ENCODE data around the gene BACH2. TPM values are rescaled to one million over a fixed set of nuclear protein-coding genes. Genes with fewer than 3 reads are reported as not detected.

Gene BACH2
- total and polyA plus RNA-seq, 2 experiments from 2014 or later = under 0.01 TPM; not detected in 1

GRCh38 chr6:90277302-90278011 is 19.2 kb downstream of the BACH2 start:
- H3K4me3 ChIP-seq = no peak overlapping the region
- H3F3A ChIP-seq (ENCODE audit: insufficient read depth) = no peaks in the 10 kb centered on the region
- H3K4me2 ChIP-seq (ENCODE audit: unreplicated experiment) = no peak overlapping the region
- no peaks in the 10 kb centered on the region for H3K9me2 ChIP-seq (ENCODE audit: insufficient read depth)
- no peak overlapping the region for H2AFZ ChIP-seq
- no peaks in the 10 kb centered on the region for H3K36me3 ChIP-seq (ENCODE audit: low read depth)
- H4K20me1 ChIP-seq (ENCODE audit: insufficient read depth) = no peaks in the 10 kb centered on the region
- in situ Hi-C loops (cut with MboI) = no loop called here
- no peak for DNase-seq
- peaks cover 57% of the 10 kb centered on the region for H3K27me3 ChIP-seq (replicated peaks; ENCODE audit: insufficient read depth)
- no peak overlapping the region for H3K9ac ChIP-seq
- no peaks in the 10 kb centered on the region for H3K4me1 ChIP-seq (ENCODE audit: insufficient read depth)
- H3K27ac ChIP-seq = no peak overlapping the region
- no peak for TF ChIP-seq EZH2phosphoT487 (IDR thresholded peaks at IDR 0.05; ENCODE audit: insufficient read depth, low read depth)
- no peak for TF ChIP-seq EZH2 (IDR thresholded peaks at IDR 0.05; ENCODE audit: insufficient read depth, poor library complexity, severe bottlenecking)
- WGBS, 2 experiments (ENCODE audit: low coverage in 1 of 2, low lambda C conversion rate in 2 of 2, missing lambda C conversion rate in 2 of 2) = 74 to 75% methylated on average over 6 of the region's 6 CpGs
- no peaks in the 10 kb centered on the region for H3K9me3 ChIP-seq (ENCODE audit: low read depth)
- H3K79me2 ChIP-seq (ENCODE audit: insufficient read depth) = no peaks in the 10 kb centered on the region

- H3K9ac ChIP-seq = no peak overlapping the region
- no peaks in the 10 kb centered on the region for H3F3A ChIP-seq (ENCODE audit: insufficient read depth)
- no peak overlapping the region for H3K27ac ChIP-seq
- H3K4me2 ChIP-seq (ENCODE audit: unreplicated experiment) = no peak overlapping the region
- DNase-seq = no peak
- no peaks in the 10 kb centered on the region for H3K9me2 ChIP-seq (ENCODE audit: insufficient read depth)
- no peaks in the 10 kb centered on the region for H3K36me3 ChIP-seq (ENCODE audit: low read depth)
- TF ChIP-seq EZH2phosphoT487 (IDR thresholded peaks at IDR 0.05; ENCODE audit: insufficient read depth, low read depth) = no peak
- TF ChIP-seq EZH2 (IDR thresholded peaks at IDR 0.05; ENCODE audit: insufficient read depth, poor library complexity, severe bottlenecking) = no peak
- no peaks in the 10 kb centered on the region for H4K20me1 ChIP-seq (ENCODE audit: insufficient read depth)
- WGBS, 2 experiments (ENCODE audit: low coverage in 1 of 2, low lambda C conversion rate in 2 of 2, missing lambda C conversion rate in 2 of 2) = 73 to 82% methylated on average over 9 of the region's 9 CpGs
- peaks cover 3% of the 10 kb centered on the region for H3K9me3 ChIP-seq (ENCODE audit: low read depth)
- in situ Hi-C loops (cut with MboI) = no loop called here
- no peaks in the 10 kb centered on the region for H3K4me1 ChIP-seq (ENCODE audit: insufficient read depth)
- peaks cover 65% of the 10 kb centered on the region for H3K27me3 ChIP-seq (replicated peaks; ENCODE audit: insufficient read depth)
- H3K4me3 ChIP-seq = no peak overlapping the region
- no peaks in the 10 kb centered on the region for H3K79me2 ChIP-seq (ENCODE audit: insufficient read depth)
- no peak overlapping the region for H2AFZ ChIP-seq
Measured at GRCh38 chr6:90274451-90275030, 22.1 kb downstream of the BACH2 start.

GRCh38 chr6:90273863-90274262 is 22.8 kb downstream of the BACH2 start:
- no peak overlapping the region for H3K27ac ChIP-seq
- no peaks in the 10 kb centered on the region for H3K9me2 ChIP-seq (ENCODE audit: insufficient read depth)
- H4K20me1 ChIP-seq (ENCODE audit: insufficient read depth) = no peaks in the 10 kb centered on the region
- H3K9ac ChIP-seq = no peak overlapping the region
- no peaks in the 10 kb centered on the region for H3K36me3 ChIP-seq (ENCODE audit: low read depth)
- H2AFZ ChIP-seq = no peak overlapping the region
- no peak for DNase-seq
- TF ChIP-seq EZH2phosphoT487 (IDR thresholded peaks at IDR 0.05; ENCODE audit: insufficient read depth, low read depth) = no peak
- TF ChIP-seq EZH2 (IDR thresholded peaks at IDR 0.05; ENCODE audit: insufficient read depth, poor library complexity, severe bottlenecking) = no peak
- peaks cover 3% of the 10 kb centered on the region for H3K9me3 ChIP-seq (ENCODE audit: low read depth)
- H3K4me1 ChIP-seq (ENCODE audit: insufficient read depth) = no peaks in the 10 kb centered on the region
- H3K79me2 ChIP-seq (ENCODE audit: insufficient read depth) = no peaks in the 10 kb centered on the region
- peaks cover 70% of the 10 kb centered on the region for H3K27me3 ChIP-seq (replicated peaks; ENCODE audit: insufficient read depth)
- H3F3A ChIP-seq (ENCODE audit: insufficient read depth) = no peaks in the 10 kb centered on the region
- H3K4me3 ChIP-seq = no peak overlapping the region
- in situ Hi-C loops (cut with MboI) = no loop called here
- WGBS, 2 experiments (ENCODE audit: low coverage in 1 of 2, low lambda C conversion rate in 2 of 2, missing lambda C conversion rate in 2 of 2) = 79 to 86% methylated on average over 5 of the region's 5 CpGs
- no peak overlapping the region for H3K4me2 ChIP-seq (ENCODE audit: unreplicated experiment)

GRCh38 chr6:90272895-90273294 is 23.7 kb downstream of the BACH2 start:
- H3K9ac ChIP-seq = no peak overlapping the region
- no peaks in the 10 kb centered on the region for H4K20me1 ChIP-seq (ENCODE audit: insufficient read depth)
- no peak for DNase-seq
- H3K36me3 ChIP-seq (ENCODE audit: low read depth) = no peaks in the 10 kb centered on the region
- in situ Hi-C loops (cut with MboI) = no loop called here
- WGBS, 2 experiments (ENCODE audit: low coverage in 1 of 2, low lambda C conversion rate in 2 of 2, missing lambda C conversion rate in 2 of 2) = 79 to 85% methylated on average over 5 of the region's 5 CpGs
- no peak overlapping the region for H3K4me3 ChIP-seq
- H3K27ac ChIP-seq = no peak overlapping the region
- H3K27me3 ChIP-seq (replicated peaks; ENCODE audit: insufficient read depth) = peaks cover 68% of the 10 kb centered on the region
- TF ChIP-seq EZH2 (IDR thresholded peaks at IDR 0.05; ENCODE audit: insufficient read depth, poor library complexity, severe bottlenecking) (no peak), EZH2phosphoT487 (IDR thresholded peaks at IDR 0.05; ENCODE audit: insufficient read depth, low read depth) (no peak)
- no peaks in the 10 kb centered on the region for H3K9me2 ChIP-seq (ENCODE audit: insufficient read depth)
- H3K79me2 ChIP-seq (ENCODE audit: insufficient read depth) = no peaks in the 10 kb centered on the region
- H3F3A ChIP-seq (ENCODE audit: insufficient read depth) = no peaks in the 10 kb centered on the region
- no peak overlapping the region for H2AFZ ChIP-seq
- no peak overlapping the region for H3K4me2 ChIP-seq (ENCODE audit: unreplicated experiment)
- no peaks in the 10 kb centered on the region for H3K4me1 ChIP-seq (ENCODE audit: insufficient read depth)
- peaks cover 3% of the 10 kb centered on the region for H3K9me3 ChIP-seq (ENCODE audit: low read depth)

All from GM23248 (cell line).